ENCODE measurements around the gene HDAC4. TPM values are rescaled to one million over a fixed set of nuclear protein-coding genes. Genes with fewer than 3 reads are reported as not detected.

HDAC4 gene
- total and polyA plus RNA-seq, 2 of the 4 experiments (the other 2 are of a cell fraction) = 4.1 to 7.2 TPM

GRCh38 chr2:239035997-239036731, 364.7 kb downstream of the HDAC4 start:
- no peaks in the 10 kb centered on the region for H3K9me3 ChIP-seq (ENCODE audit: control insufficient read depth, insufficient read depth, low read length)
- ATAC-seq (ENCODE audit: low read depth) = no peak
- CTCF ChIA-PET = no interaction called here

More at GRCh38 chr2:239035997-239036731, 364.7 kb downstream of the HDAC4 start:
- Histone ChIP-seq H2BK15ac (ENCODE audit: low read depth, low read length) (no peak overlapping the region), H2AK5ac (ENCODE audit: low read depth, low read length) (no peak overlapping the region), H4K20me1 (ENCODE audit: insufficient read depth, low read length) (no peaks in the 10 kb centered on the region), H2BK120ac (ENCODE audit: low read depth, low read length) (no peak overlapping the region), H3K27ac (ENCODE audit: insufficient read depth, low read length) (no peak overlapping the region), H3K4ac (ENCODE audit: low read depth, low read length) (no peak overlapping the region), H3K14ac (replicated peaks; ENCODE audit: low read depth, low read length) (no peak overlapping the region), H2BK20ac (ENCODE audit: low read depth, low read length) (no peak overlapping the region), H3K56ac (ENCODE audit: extremely low read depth, insufficient read depth, low read length) (no peak overlapping the region), H4K8ac (ENCODE audit: low read depth in 2 of 2, low read length in 2 of 2) (no peak overlapping the region), H3K9ac (ENCODE audit: low read depth, low read length) (no peak overlapping the region), H2BK5ac (ENCODE audit: low read depth, low read length, poor library complexity, severe bottlenecking) (no peak overlapping the region), H2AFZ (replicated peaks; ENCODE audit: low read length, poor library complexity) (no peak overlapping the region), H3K4me1 (ENCODE audit: control insufficient read depth, insufficient read depth, low read length) (no peaks in the 10 kb centered on the region), H3K27me3 (ENCODE audit: control insufficient read depth, insufficient read depth, low read length) (peaks cover 12% of the 10 kb centered on the region), H3K4me2 (ENCODE audit: low read depth, low read length) (no peak overlapping the region), H4K5ac (ENCODE audit: low read depth, low read length) (no peak overlapping the region), H3K79me1 (ENCODE audit: low read depth in 1 of 2, low read length in 2 of 2) (no peaks in the 10 kb centered on the region), H3K9me1 (ENCODE audit: insufficient read depth, low read length) (no peaks in the 10 kb centered on the region), H3K18ac (ENCODE audit: low read depth, low read length) (no peak overlapping the region), H3K23ac (ENCODE audit: low read depth, low read length) (no peak overlapping the region), H3K36me3 (ENCODE audit: control insufficient read depth, insufficient read depth, low read length) (no peaks in the 10 kb centered on the region), H4K91ac (ENCODE audit: insufficient read depth, low read depth, low read length) (no peak overlapping the region), H3K4me3 (ENCODE audit: insufficient read depth, low read depth, low read length) (no peak overlapping the region), H2AK9ac (replicated peaks; ENCODE audit: low read depth, low read length, poor library complexity) (no peak overlapping the region)
- BruUV-seq (replicated peaks) = no TSS peak
- WGBS, 2 experiments (ENCODE audit: extremely low coverage in 2 of 2, insufficient read length in 1 of 2) = 100% methylated on average over 1 of the region's 15 CpGs; no CpG with 5 or more reads in 1 of the 2 experiments
- intact Hi-C loops (cut with micrococcal nuclease) = loop anchor here (2.0 to 10.0 kb wide), 3 partner anchors 369 to 955 kb away; partner anchors contain the start of gene HDAC4
- dilution Hi-C loops (cut with HindIII; ENCODE audit: low sequenced_read_pairs, unreplicated experiment) = no loop called here
- TF ChIP-seq MXI1 (IDR thresholded peaks at IDR 0.05; ENCODE audit: borderline replicate concordance, low read depth, low read length) (no peak), SMC3 (IDR thresholded peaks at IDR 0.05; ENCODE audit: low read depth, low read length) (no peak), BHLHE40 (IDR thresholded peaks at IDR 0.05; ENCODE audit: low read depth, low read length) (no peak), CEBPB (IDR thresholded peaks at IDR 0.05; ENCODE audit: low read depth, low read length) (no peak), RAD21 (IDR thresholded peaks at IDR 0.05; ENCODE audit: low read length) (no peak)
- no peak for DNase-seq
- POLR2A ChIA-PET (ENCODE audit: unreplicated experiment) = no interaction called here
- in situ Hi-C loops (cut with MboI; ENCODE audit: low sequenced_read_pairs) = loop anchor here (25.0 kb wide), 1 partner anchor 1101 kb away; the partner anchor contains the start of genes COPS9 and OTOS

Measured in IMR-90 (cell line).